Mesenchymal stem cell (in vitro differentiated cells and primary cell): ENCODE measurements around the gene SARDH.

Source experiments
- DNase-seq: peaks from one replicate; pipeline ENCODE4 v3.0.0-alpha.2; 2013
- H2AFZ ChIP-seq: one replicate; pipeline ENCODE4 v1.6.1; 2013; ENCODE audit warnings: low read depth, mild to moderate bottlenecking, control low read depth, inconsistent platforms, low read length, moderate library complexity
- H2AK5ac ChIP-seq: 2 replicates; pipeline ENCODE4 v1.6.1; 2013; ENCODE audit warnings: low read length, moderate library complexity, mild to moderate bottlenecking, inconsistent platforms; ENCODE audit not compliant: severe bottlenecking
- H2BK120ac ChIP-seq: one replicate; pipeline ENCODE4 v1.6.1; 2013; ENCODE audit warnings: low read depth, mild to moderate bottlenecking, inconsistent platforms, low read length, moderate library complexity
- H2BK12ac ChIP-seq, 2 experiments: one replicate each; pipeline ENCODE4 v1.6.1; 2013; ENCODE audit warnings: inconsistent platforms in 2 of 2, low read length in 2 of 2, mild to moderate bottlenecking in 2 of 2, moderate library complexity in 2 of 2, control low read depth in 1 of 2
- H2BK15ac ChIP-seq: one replicate; pipeline ENCODE4 v1.6.1; 2013; ENCODE audit warnings: mild to moderate bottlenecking, low read depth, inconsistent platforms; ENCODE audit not compliant: poor library complexity, severe bottlenecking
- H2BK5ac ChIP-seq: 2 replicates; pipeline ENCODE4 v1.6.1; 2013; ENCODE audit warnings: low read depth, mild to moderate bottlenecking, low read length, control low read depth, inconsistent platforms; ENCODE audit not compliant: poor library complexity, severe bottlenecking
- H3K14ac ChIP-seq, 2 experiments: one replicate each; pipeline ENCODE4 v1.6.1; 2013; ENCODE audit warnings: inconsistent platforms in 2 of 2, low read length in 2 of 2, control low read depth in 1 of 2, mild to moderate bottlenecking in 1 of 2, moderate library complexity in 1 of 2
- H3K18ac ChIP-seq, 2 experiments: one replicate each; pipeline ENCODE4 v1.6.1; 2013; ENCODE audit warnings: inconsistent platforms in 2 of 2, low read length in 2 of 2, control low read depth in 1 of 2, low read depth in 1 of 2, mild to moderate bottlenecking in 1 of 2
- H3K23ac ChIP-seq, 2 experiments: one replicate each; pipeline ENCODE4 v1.6.1; 2013; ENCODE audit warnings: inconsistent platforms in 2 of 2, low read length in 2 of 2, mild to moderate bottlenecking in 2 of 2, moderate library complexity in 2 of 2, control low read depth in 1 of 2
- H3K27ac ChIP-seq: 2 replicates; pipeline ENCODE4 v1.5.1; 2013; ENCODE audit warnings: mild to moderate bottlenecking, moderate library complexity, low read length, control low read depth, inconsistent platforms; ENCODE audit not compliant: poor library complexity, severe bottlenecking
- H3K27me3 ChIP-seq, 2 experiments: 2 replicates each; pipeline versions ENCODE4 v1.6.1 to v1.7.0; 2013; ENCODE audit warnings: low read length in 2 of 2, mild to moderate bottlenecking in 2 of 2, moderate library complexity in 2 of 2, control low read depth in 1 of 2, inconsistent platforms in 1 of 2; ENCODE audit not compliant: control insufficient read depth in 1 of 2, insufficient read depth in 1 of 2
- H3K36me3 ChIP-seq, 2 experiments: 2 replicates each; pipeline versions ENCODE4 v1.6.1 to v1.7.0; 2013; ENCODE audit warnings: low read length in 2 of 2, control low read depth in 1 of 2, inconsistent platforms in 1 of 2, low read depth in 1 of 2, mild to moderate bottlenecking in 1 of 2; ENCODE audit not compliant: insufficient read depth in 2 of 2, control insufficient read depth in 1 of 2
- H3K4ac ChIP-seq, 2 experiments: one replicate each; pipeline ENCODE4 v1.6.1; 2013; ENCODE audit warnings: inconsistent platforms in 2 of 2, low read length in 2 of 2, mild to moderate bottlenecking in 2 of 2, moderate library complexity in 2 of 2, control low read depth in 1 of 2, low read depth in 1 of 2
- H3K4me1 ChIP-seq: 2 replicates; pipeline ENCODE4 v1.6.1; 2013; ENCODE audit warnings: low read depth, low read length, control low read depth; ENCODE audit not compliant: control insufficient read depth, insufficient read depth
- H3K4me2 ChIP-seq: 2 replicates; pipeline ENCODE4 v1.6.1; 2013; ENCODE audit warnings: low read length, mild to moderate bottlenecking, inconsistent platforms; ENCODE audit not compliant: poor library complexity, severe bottlenecking
- H3K4me3 ChIP-seq, 2 experiments: 2 replicates each; pipeline versions ENCODE4 v1.5.1 to v1.7.0; 2013; ENCODE audit warnings: low read length in 2 of 2, mild to moderate bottlenecking in 2 of 2, control low read depth in 1 of 2, low read depth in 1 of 2; ENCODE audit not compliant: insufficient read depth in 1 of 2
- H3K79me1 ChIP-seq: replicated peaks from 2 replicates; pipeline ENCODE4 v1.6.1; 2013; ENCODE audit warnings: mild to moderate bottlenecking, control low read depth, low read length, inconsistent platforms; ENCODE audit not compliant: poor library complexity, severe bottlenecking
- H3K9ac ChIP-seq: 2 replicates; pipeline ENCODE4 v1.7.0; 2013; ENCODE audit warnings: mild to moderate bottlenecking, low read length, moderate library complexity
- H3K9me3 ChIP-seq: 2 replicates; pipeline ENCODE4 v1.7.0; 2013; ENCODE audit warnings: mild to moderate bottlenecking, low read length; ENCODE audit not compliant: control insufficient read depth
- H4K8ac ChIP-seq: one replicate; pipeline ENCODE4 v1.6.1; 2013; ENCODE audit warnings: inconsistent platforms, mild to moderate bottlenecking, low read length, moderate library complexity
- H4K91ac ChIP-seq: one replicate; pipeline ENCODE4 v1.6.1; 2013; ENCODE audit warnings: mild to moderate bottlenecking, low read length, inconsistent platforms
- WGBS: methylation state at CpG from one replicate; pipeline ENCODE4 v1.1.7; 2013; ENCODE audit warnings: mixed read lengths; 5-methylcytosine and 5-hydroxymethylcytosine counted together

Gene SARDH

GRCh38 chr9:133726401-133727276 lies 11.5 kb downstream of the SARDH start:
- DNase-seq = peak; percentile 60
- H2BK12ac ChIP-seq = no peak overlapping the region
- H3K18ac ChIP-seq = no peak overlapping the region
- peak overlapping the region; percentile 40 for H4K91ac ChIP-seq
- H3K79me1 ChIP-seq = no peaks in the 10 kb centered on the region
- H3K4ac ChIP-seq = no peak overlapping the region
- H3K27ac ChIP-seq = no peak overlapping the region
- no peak overlapping the region for H2AK5ac ChIP-seq
- 65% methylated on average over 14 of the region's 14 CpGs for WGBS
- no peaks in the 10 kb centered on the region for H3K9me3 ChIP-seq
- H2BK15ac ChIP-seq = no peak overlapping the region
- no peak overlapping the region for H3K14ac ChIP-seq
- H3K36me3 ChIP-seq = no peaks in the 10 kb centered on the region
- H3K4me3 ChIP-seq = no peak overlapping the region
- H3K23ac ChIP-seq = no peak overlapping the region
- H2BK5ac ChIP-seq = no peak overlapping the region
- no peak overlapping the region for H2BK120ac ChIP-seq
- H3K4me2 ChIP-seq = no peak overlapping the region
- no peaks in the 10 kb centered on the region for H3K4me1 ChIP-seq
- no peak overlapping the region for H2AFZ ChIP-seq
- no peak overlapping the region for H3K9ac ChIP-seq
- H4K8ac ChIP-seq = peak overlapping the region; percentile 64
- H3K27me3 ChIP-seq = peaks cover 40 to 46% of the 10 kb centered on the region in 2 experiments

- Histone ChIP-seq H3K9me3 (no peaks in the 10 kb centered on the region), H3K14ac (no peak overlapping the region), H3K4me3 (no peak overlapping the region), H2BK12ac (no peak overlapping the region), H4K8ac (no peak overlapping the region), H3K79me1 (no peaks in the 10 kb centered on the region), H2BK5ac (no peak overlapping the region), H4K91ac (no peak overlapping the region), H3K9ac (no peak overlapping the region), H3K36me3 (no peaks in the 10 kb centered on the region), H2AFZ (no peak overlapping the region), H2AK5ac (no peak overlapping the region), H3K27ac (no peak overlapping the region), H2BK15ac (no peak overlapping the region), H3K4me2 (no peak overlapping the region), H3K27me3 (peaks cover 40 to 46% of the 10 kb centered on the region in 2 experiments), H3K4me1 (no peaks in the 10 kb centered on the region), H3K4ac (no peak overlapping the region), H3K23ac (no peak overlapping the region), H2BK120ac (no peak overlapping the region), H3K18ac (no peak overlapping the region)
- 80% methylated on average over 5 of the region's 7 CpGs for WGBS
- DNase-seq = no peak
Measured at GRCh38 chr9:133725886-133726285, 12.3 kb downstream of the SARDH start.

GRCh38 chr9:133718563-133719315 lies 19.4 kb downstream of the SARDH start:
- Histone ChIP-seq H3K18ac (no peak overlapping the region), H3K36me3 (no peaks in the 10 kb centered on the region), H4K8ac (no peak overlapping the region), H3K14ac (no peak overlapping the region), H3K4ac (no peak overlapping the region), H2BK15ac (no peak overlapping the region), H3K27me3 (peaks cover 0 to 11% of the 10 kb centered on the region in 2 experiments), H3K9ac (no peak overlapping the region), H3K4me2 (no peak overlapping the region), H3K4me1 (peaks cover 31% of the 10 kb centered on the region), H2AK5ac (no peak overlapping the region), H3K4me3 (no peak overlapping the region), H4K91ac (peak overlapping the region; percentile 31), H3K9me3 (no peaks in the 10 kb centered on the region), H3K79me1 (no peaks in the 10 kb centered on the region), H2BK120ac (no peak overlapping the region), H2AFZ (no peak overlapping the region), H2BK5ac (no peak overlapping the region), H3K27ac (no peak overlapping the region), H2BK12ac (peak overlapping the region in 1 of 2 experiments; percentile 42), H3K23ac (no peak overlapping the region)
- 92% methylated on average over 14 of the region's 15 CpGs for WGBS
- DNase-seq = no peak
